Trophoblast cell (in vitro differentiated cells and primary cell): ENCODE data around the gene GTF3C5.

ENCODE experiments used
- DNase-seq, 2 donors: peaks; one replicate each; pipeline ENCODE4 v3.0.0-alpha.2; 2016
- H2AFZ ChIP-seq: 2 replicates; pipeline ENCODE4 v1.6.1; 2013; ENCODE audit warnings: low read length, moderate library complexity, mild to moderate bottlenecking; ENCODE audit not compliant: insufficient read depth, poor library complexity
- H2AK5ac ChIP-seq: 2 replicates; pipeline ENCODE4 v1.6.1; 2013; ENCODE audit warnings: mild to moderate bottlenecking, low read length
- H2BK120ac ChIP-seq: 2 replicates; pipeline ENCODE4 v1.6.1; 2013; ENCODE audit warnings: low read length, mild to moderate bottlenecking, moderate library complexity; ENCODE audit not compliant: insufficient read depth, poor library complexity
- H2BK12ac ChIP-seq: 2 replicates; pipeline ENCODE4 v1.6.1; 2013; ENCODE audit warnings: mild to moderate bottlenecking, low read length, moderate library complexity
- H2BK5ac ChIP-seq: 2 replicates; pipeline ENCODE4 v1.6.1; 2013; ENCODE audit warnings: low read length, low read depth, moderate library complexity, mild to moderate bottlenecking; ENCODE audit not compliant: poor library complexity
- H3K14ac ChIP-seq: 2 replicates; pipeline ENCODE4 v1.6.1; 2013; ENCODE audit warnings: mild to moderate bottlenecking, low read length
- H3K18ac ChIP-seq: 2 replicates; pipeline ENCODE4 v1.6.1; 2013; ENCODE audit warnings: mild to moderate bottlenecking, low read length
- H3K23ac ChIP-seq: 2 replicates; pipeline ENCODE4 v1.6.1; 2013; ENCODE audit warnings: low read length
- H3K27ac ChIP-seq: 2 replicates; pipeline ENCODE4 v1.5.1; 2013; ENCODE audit warnings: low read depth, mild to moderate bottlenecking, inconsistent platforms, low read length, moderate library complexity
- H3K27me3 ChIP-seq: 2 replicates; pipeline ENCODE4 v1.6.1; 2013; ENCODE audit warnings: inconsistent platforms, mild to moderate bottlenecking, low read length, moderate library complexity; ENCODE audit not compliant: insufficient read depth
- H3K36me3 ChIP-seq, 2 experiments: 1 replicate in 1 of 2; 2 replicates in 1 of 2; pipeline ENCODE4 v1.6.1; 2013; ENCODE audit warnings: low read length in 2 of 2, mild to moderate bottlenecking in 2 of 2, moderate library complexity in 1 of 2; ENCODE audit not compliant: insufficient read depth in 2 of 2, control insufficient read depth in 1 of 2
- H3K4ac ChIP-seq: 2 replicates; pipeline ENCODE4 v1.6.1; 2013; ENCODE audit warnings: low read depth, mild to moderate bottlenecking, low read length, moderate library complexity
- H3K4me1 ChIP-seq, 2 experiments: 1 replicate in 1 of 2; 2 replicates in 1 of 2; pipeline ENCODE4 v1.6.1; 2013; ENCODE audit warnings: low read length in 2 of 2, mild to moderate bottlenecking in 2 of 2, moderate library complexity in 1 of 2; ENCODE audit not compliant: insufficient read depth in 2 of 2, control insufficient read depth in 1 of 2
- H3K4me2 ChIP-seq: 2 replicates; pipeline ENCODE4 v1.6.1; 2013; ENCODE audit warnings: inconsistent platforms, mild to moderate bottlenecking, low read length, moderate library complexity
- H3K4me3 ChIP-seq: 2 replicates; pipeline ENCODE4 v1.5.1; 2013; ENCODE audit warnings: mild to moderate bottlenecking, low read depth, low read length, inconsistent platforms
- H3K79me1 ChIP-seq: one replicate; pipeline ENCODE4 v1.6.1; 2013; ENCODE audit warnings: low read length
- H3K79me2 ChIP-seq: 2 replicates; pipeline ENCODE4 v1.6.1; 2013; ENCODE audit warnings: low read length, mild to moderate bottlenecking; ENCODE audit not compliant: control insufficient read depth, insufficient read depth, poor library complexity
- H3K9ac ChIP-seq: 2 replicates; pipeline ENCODE4 v1.6.1; 2013; ENCODE audit warnings: mild to moderate bottlenecking, low read length
- H3K9me3 ChIP-seq: 2 replicates; pipeline ENCODE4 v1.6.1; 2013; ENCODE audit warnings: low read depth, mild to moderate bottlenecking, control low read depth, inconsistent platforms, low read length; ENCODE audit not compliant: insufficient read depth
- H4K12ac ChIP-seq: 2 replicates; pipeline ENCODE4 v1.6.1; 2013; ENCODE audit warnings: low read depth, mild to moderate bottlenecking, low read length, moderate library complexity
- H4K8ac ChIP-seq: 2 replicates; pipeline ENCODE4 v1.6.1; 2013; ENCODE audit warnings: low read depth, mild to moderate bottlenecking, low read length, moderate library complexity
- H4K91ac ChIP-seq: one replicate; pipeline ENCODE4 v1.6.1; 2013; ENCODE audit warnings: low read depth, mild to moderate bottlenecking, low read length, moderate library complexity
- WGBS: extraction: QIAGEN DNeasy Blood & Tissue Kit; methylation state at CpG from one replicate; pipeline ENCODE4 v1.1.7; 2013; ENCODE audit warnings: missing lambda C conversion rate; ENCODE audit not compliant: insufficient read length, insufficient coverage; ENCODE audit errors: extremely low coverage; 5-methylcytosine and 5-hydroxymethylcytosine counted together

The GTF3C5 gene

DNA sequence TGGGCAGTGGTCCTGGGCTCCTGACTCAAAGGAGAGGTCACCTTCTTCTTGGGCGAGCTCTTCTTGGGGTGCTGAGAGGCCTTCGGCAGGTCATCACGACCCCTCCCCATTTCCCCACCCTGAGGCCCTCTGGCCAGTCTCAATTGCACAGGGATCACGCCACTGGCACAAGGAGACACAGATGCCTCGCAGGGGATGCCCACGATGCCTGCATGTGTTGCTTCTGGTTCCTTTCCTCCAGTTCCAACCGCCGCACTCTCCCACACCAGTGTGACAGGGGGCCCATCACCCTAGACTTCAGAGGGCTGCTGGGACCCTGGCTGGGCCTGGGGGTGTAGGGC is 32.3 kb downstream of the GTF3C5 start:
- DNase-seq, result no peak
- no peak overlapping the region for H2AFZ ChIP-seq
- H3K18ac ChIP-seq, result no peak overlapping the region
- no peak overlapping the region for H2BK5ac ChIP-seq
- no peak overlapping the region for H3K4ac ChIP-seq
- no peak overlapping the region for H4K8ac ChIP-seq
- H3K4me3 ChIP-seq, result no peak overlapping the region
- H3K9me3 ChIP-seq, result no peaks in the 10 kb centered on the region
- H3K4me2 ChIP-seq, result no peak overlapping the region
- no CpG with 5 or more reads among the region's 8 CpGs for WGBS
- H3K79me2 ChIP-seq, result no peaks in the 10 kb centered on the region
- H3K27me3 ChIP-seq, result no peaks in the 10 kb centered on the region
- no peak overlapping the region for H4K91ac ChIP-seq
- no peak overlapping the region for H3K27ac ChIP-seq
- no peak overlapping the region for H3K14ac ChIP-seq
- no peak overlapping the region for H3K9ac ChIP-seq
- no peak overlapping the region for H2BK12ac ChIP-seq
- H3K23ac ChIP-seq, result no peak overlapping the region
- no peaks in the 10 kb centered on the region for H3K79me1 ChIP-seq
- H3K36me3 ChIP-seq, result peaks cover 13 to 16% of the 10 kb centered on the region in 2 experiments
- H4K12ac ChIP-seq, result no peak overlapping the region
- H3K4me1 ChIP-seq, result peaks cover 16 to 18% of the 10 kb centered on the region in 2 experiments
- no peak overlapping the region for H2BK120ac ChIP-seq
- H2AK5ac ChIP-seq, result no peak overlapping the region

DNA sequence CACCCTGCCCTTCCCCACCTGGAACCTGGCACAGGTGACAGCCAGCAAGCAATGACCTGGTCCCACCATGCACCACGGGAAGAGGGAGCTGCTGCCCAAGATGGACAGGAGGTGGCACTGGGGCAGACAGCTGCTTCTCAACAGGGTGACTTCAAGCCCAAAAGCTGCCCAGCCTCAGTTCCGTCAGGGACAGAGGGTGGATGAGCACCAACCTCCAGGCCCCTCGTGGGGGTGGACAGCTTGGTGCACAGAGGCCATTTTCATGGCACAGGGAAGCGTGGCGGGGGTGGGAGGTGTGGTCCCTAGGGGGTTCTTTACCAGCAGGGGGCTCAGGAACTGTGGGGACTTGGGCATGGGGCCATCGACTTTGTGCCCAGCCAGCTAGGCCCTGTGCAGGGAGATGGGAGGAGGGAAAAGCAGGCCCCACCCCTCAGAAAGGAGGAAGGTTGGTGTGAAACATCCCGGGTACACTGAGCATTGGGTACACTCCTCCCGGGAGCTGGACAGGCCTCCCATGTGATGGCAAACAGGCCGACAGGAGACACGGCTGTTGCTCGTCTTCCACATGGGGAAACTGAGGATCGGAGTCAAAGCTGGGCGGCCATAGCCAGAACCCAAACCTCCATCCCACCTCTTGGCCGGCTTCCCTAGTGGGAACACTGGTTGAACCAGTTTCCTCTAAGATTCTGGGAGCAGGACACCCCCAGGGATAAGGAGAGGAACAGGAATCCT is 32.9 kb downstream of the GTF3C5 start:
- no peak overlapping the region for H2AK5ac ChIP-seq
- peaks cover 16 to 18% of the 10 kb centered on the region in 2 experiments for H3K4me1 ChIP-seq
- H2BK120ac ChIP-seq, result no peak overlapping the region
- H3K4ac ChIP-seq, result no peak overlapping the region
- H3K27ac ChIP-seq, result no peak overlapping the region
- no peak overlapping the region for H3K14ac ChIP-seq
- H4K91ac ChIP-seq, result no peak overlapping the region
- H3K4me2 ChIP-seq, result no peak overlapping the region
- H3K79me1 ChIP-seq, result no peaks in the 10 kb centered on the region
- no peak overlapping the region for H4K12ac ChIP-seq
- no peaks in the 10 kb centered on the region for H3K79me2 ChIP-seq
- H3K9ac ChIP-seq, result no peak overlapping the region
- H3K9me3 ChIP-seq, result no peaks in the 10 kb centered on the region
- H4K8ac ChIP-seq, result no peak overlapping the region
- no peak overlapping the region for H2AFZ ChIP-seq
- no peak overlapping the region for H3K4me3 ChIP-seq
- no peak overlapping the region for H3K18ac ChIP-seq
- H2BK12ac ChIP-seq, result no peak overlapping the region
- no CpG with 5 or more reads among the region's 14 CpGs for WGBS
- H3K27me3 ChIP-seq, result no peaks in the 10 kb centered on the region
- DNase-seq, result no peak
- H2BK5ac ChIP-seq, result no peak overlapping the region
- no peak overlapping the region for H3K23ac ChIP-seq
- peaks cover 7 to 11% of the 10 kb centered on the region in 2 experiments for H3K36me3 ChIP-seq

DNA sequence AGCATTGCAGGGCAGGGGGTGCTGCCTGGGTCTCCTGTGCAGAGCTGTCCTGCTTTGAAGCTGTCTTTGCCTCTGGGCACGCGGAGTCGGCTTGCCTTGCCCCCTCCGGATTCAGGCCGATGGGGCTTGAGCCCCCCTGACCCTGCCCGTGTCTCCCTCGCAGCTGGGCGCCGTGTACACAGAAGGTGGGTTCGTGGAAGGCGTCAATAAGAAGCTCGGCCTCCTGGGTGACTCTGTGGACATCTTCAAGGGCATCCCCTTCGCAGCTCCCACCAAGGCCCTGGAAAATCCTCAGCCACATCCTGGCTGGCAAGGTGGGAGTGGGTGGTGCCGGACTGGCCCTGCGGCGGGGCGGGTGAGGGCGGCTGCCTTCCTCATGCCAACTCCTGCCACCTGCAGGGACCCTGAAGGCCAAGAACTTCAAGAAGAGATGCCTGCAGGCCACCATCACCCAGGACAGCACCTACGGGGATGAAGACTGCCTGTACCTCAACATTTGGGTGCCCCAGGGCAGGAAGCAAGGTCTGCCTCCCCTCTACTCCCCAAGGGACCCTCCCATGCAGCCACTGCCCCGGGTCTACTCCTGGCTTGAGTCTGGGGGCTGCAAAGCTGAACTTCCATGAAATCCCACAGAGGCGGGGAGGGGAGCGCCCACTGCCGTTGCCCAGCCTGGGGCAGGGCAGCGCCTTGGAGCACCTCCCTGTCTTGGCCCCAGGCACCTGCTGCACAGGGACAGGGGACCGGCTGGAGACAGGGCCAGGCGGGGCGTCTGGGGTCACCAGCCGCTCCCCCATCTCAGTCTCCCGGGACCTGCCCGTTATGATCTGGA is 33.7 kb downstream of the GTF3C5 start:
- DNase-seq, result no peak
- Histone ChIP-seq H3K79me2 (no peaks in the 10 kb centered on the region), H2BK120ac (no peak overlapping the region), H3K4ac (no peak overlapping the region), H3K14ac (no peak overlapping the region), H4K91ac (no peak overlapping the region), H2AK5ac (no peak overlapping the region), H3K4me2 (no peak overlapping the region), H4K8ac (no peak overlapping the region), H3K9me3 (no peaks in the 10 kb centered on the region), H3K23ac (no peak overlapping the region), H3K4me3 (no peak overlapping the region), H4K12ac (no peak overlapping the region), H2AFZ (no peak overlapping the region), H3K9ac (no peak overlapping the region), H3K18ac (no peak overlapping the region), H3K27me3 (no peaks in the 10 kb centered on the region), H2BK12ac (no peak overlapping the region), H3K36me3 (peaks cover 7 to 9% of the 10 kb centered on the region in 2 experiments), H3K79me1 (no peaks in the 10 kb centered on the region), H2BK5ac (no peak overlapping the region), H3K4me1 (peaks cover 16 to 18% of the 10 kb centered on the region in 2 experiments), H3K27ac (no peak overlapping the region)
- WGBS, result no CpG with 5 or more reads among the region's 30 CpGs

DNA sequence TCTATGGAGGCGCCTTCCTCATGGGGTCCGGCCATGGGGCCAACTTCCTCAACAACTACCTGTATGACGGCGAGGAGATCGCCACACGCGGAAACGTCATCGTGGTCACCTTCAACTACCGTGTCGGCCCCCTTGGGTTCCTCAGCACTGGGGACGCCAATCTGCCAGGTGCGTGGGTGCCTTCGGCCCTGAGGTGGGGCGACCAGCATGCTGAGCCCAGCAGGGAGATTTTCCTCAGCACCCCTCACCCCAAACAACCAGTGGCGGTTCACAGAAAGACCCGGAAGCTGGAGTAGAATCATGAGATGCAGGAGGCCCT is 34.2 kb downstream of the GTF3C5 start:
- H3K9ac ChIP-seq, result no peak overlapping the region
- no peak overlapping the region for H3K4ac ChIP-seq
- H3K36me3 ChIP-seq, result peaks cover 7 to 9% of the 10 kb centered on the region in 2 experiments
- no peak overlapping the region for H2AFZ ChIP-seq
- H3K4me3 ChIP-seq, result no peak overlapping the region
- no peaks in the 10 kb centered on the region for H3K79me1 ChIP-seq
- no peak for DNase-seq
- H2AK5ac ChIP-seq, result no peak overlapping the region
- H3K27ac ChIP-seq, result no peak overlapping the region
- no peaks in the 10 kb centered on the region for H3K27me3 ChIP-seq
- no peak overlapping the region for H3K18ac ChIP-seq
- H3K79me2 ChIP-seq, result no peaks in the 10 kb centered on the region
- H2BK5ac ChIP-seq, result no peak overlapping the region
- no CpG with 5 or more reads among the region's 17 CpGs for WGBS
- H4K12ac ChIP-seq, result no peak overlapping the region
- H4K91ac ChIP-seq, result no peak overlapping the region
- H2BK120ac ChIP-seq, result no peak overlapping the region
- no peak overlapping the region for H2BK12ac ChIP-seq
- H4K8ac ChIP-seq, result no peak overlapping the region
- H3K4me2 ChIP-seq, result no peak overlapping the region
- H3K9me3 ChIP-seq, result no peaks in the 10 kb centered on the region
- peaks cover 11 to 13% of the 10 kb centered on the region in 2 experiments for H3K4me1 ChIP-seq
- no peak overlapping the region for H3K14ac ChIP-seq
- no peak overlapping the region for H3K23ac ChIP-seq
